IMR-90 (cell line): ENCODE data around the gene PLCD4.

Experiments
- POLR2A ChIP-seq: IDR thresholded peaks from 2 replicates; pipeline ENCODE4 v1.6.1; 2012; ENCODE audit warnings: mild to moderate bottlenecking, low read depth, low read length
- SMC3 ChIP-seq: fragments of 150-350 bp; IDR thresholded peaks from 2 replicates; pipeline ENCODE4 v1.6.1; 2016; ENCODE audit warnings: low read depth, mild to moderate bottlenecking, antibody characterized with exemption, low read length, moderate library complexity
- TF ChIP-seq, protein P1 (sequence below): conservative IDR thresholded peaks from 2 replicates; pipeline ENCODE4 v1.5.1; 2012; ENCODE audit warnings: mild to moderate bottlenecking, low read depth, low read length, improper control_type of control experiment

DNA sequence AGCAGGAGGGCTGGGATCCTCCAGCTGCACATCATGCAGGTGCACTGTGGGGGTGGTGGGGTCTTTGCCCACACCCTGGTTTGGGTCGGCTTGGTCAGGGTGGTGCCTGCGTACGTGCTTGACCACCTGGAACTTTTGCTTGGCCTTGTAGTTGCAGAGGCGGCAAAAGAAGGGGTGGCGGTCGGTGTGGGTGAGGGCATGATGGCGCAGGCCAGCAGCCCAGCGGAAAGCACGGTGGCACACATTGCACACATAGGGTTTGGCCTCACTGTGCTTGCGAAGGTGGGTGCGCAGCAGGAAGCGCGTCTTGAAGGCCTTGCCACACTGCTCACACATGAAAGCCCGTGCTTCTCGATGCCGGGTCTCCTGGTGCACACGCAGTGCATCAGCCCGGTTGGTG lies 30.7 kb downstream of the PLCD4 start:
- TF ChIP-seq, protein P1, sequence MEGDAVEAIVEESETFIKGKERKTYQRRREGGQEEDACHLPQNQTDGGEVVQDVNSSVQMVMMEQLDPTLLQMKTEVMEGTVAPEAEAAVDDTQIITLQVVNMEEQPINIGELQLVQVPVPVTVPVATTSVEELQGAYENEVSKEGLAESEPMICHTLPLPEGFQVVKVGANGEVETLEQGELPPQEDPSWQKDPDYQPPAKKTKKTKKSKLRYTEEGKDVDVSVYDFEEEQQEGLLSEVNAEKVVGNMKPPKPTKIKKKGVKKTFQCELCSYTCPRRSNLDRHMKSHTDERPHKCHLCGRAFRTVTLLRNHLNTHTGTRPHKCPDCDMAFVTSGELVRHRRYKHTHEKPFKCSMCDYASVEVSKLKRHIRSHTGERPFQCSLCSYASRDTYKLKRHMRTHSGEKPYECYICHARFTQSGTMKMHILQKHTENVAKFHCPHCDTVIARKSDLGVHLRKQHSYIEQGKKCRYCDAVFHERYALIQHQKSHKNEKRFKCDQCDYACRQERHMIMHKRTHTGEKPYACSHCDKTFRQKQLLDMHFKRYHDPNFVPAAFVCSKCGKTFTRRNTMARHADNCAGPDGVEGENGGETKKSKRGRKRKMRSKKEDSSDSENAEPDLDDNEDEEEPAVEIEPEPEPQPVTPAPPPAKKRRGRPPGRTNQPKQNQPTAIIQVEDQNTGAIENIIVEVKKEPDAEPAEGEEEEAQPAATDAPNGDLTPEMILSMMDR, result no peak
- TF ChIP-seq POLR2A, result no peak
- no peak for TF ChIP-seq SMC3
